Measurements from ENCODE around the gene IQCC.

The IQCC gene

DNA sequence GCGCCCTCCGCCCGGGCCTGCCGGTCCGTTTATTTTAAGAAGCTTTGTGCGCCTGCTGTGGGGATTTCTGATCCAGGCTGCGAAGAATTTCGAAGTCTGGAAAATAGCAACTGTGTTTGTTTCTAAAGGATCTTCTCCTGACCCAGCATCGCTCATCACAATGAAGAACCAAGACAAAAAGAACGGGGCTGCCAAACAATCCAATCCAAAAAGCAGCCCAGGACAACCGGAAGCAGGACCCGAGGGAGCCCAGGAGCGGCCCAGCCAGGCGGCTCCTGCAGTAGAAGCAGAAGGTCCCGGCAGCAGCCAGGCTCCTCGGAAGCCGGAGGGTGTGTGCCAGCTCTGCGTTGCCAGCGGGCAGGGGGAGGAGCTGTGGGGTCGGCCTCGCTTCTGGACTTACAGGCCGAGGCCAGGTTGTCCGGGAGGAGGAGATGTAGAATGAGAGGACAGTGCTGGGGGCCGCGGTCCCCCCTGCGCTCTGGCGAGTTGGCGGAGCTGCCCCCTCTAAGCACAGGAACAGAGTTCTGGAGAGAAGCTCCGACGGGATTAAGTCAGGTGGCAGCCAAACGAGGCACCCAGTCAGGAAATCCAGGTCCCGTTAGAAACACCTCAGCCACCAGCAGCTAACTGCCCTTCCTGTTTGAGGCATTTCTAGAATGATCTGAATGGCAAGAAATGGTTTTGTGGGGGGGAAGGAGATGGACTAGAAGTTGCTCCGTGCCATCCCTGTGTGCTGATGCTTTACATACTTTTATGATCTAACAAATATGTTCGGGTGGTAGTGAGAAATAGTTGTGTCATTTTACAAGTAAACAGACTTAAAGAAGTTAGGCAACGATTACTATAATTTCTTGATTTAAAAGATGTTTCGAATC is 25.0 kb upstream of the IQCC start:
- Histone ChIP-seq H3K27ac (ENCODE audit: low read length) (peak overlapping the region; percentile 90), H3K9ac (ENCODE audit: low read length in 2 of 2) (peak overlapping the region; percentile 68 to 89), H3K36me3 (ENCODE audit: control insufficient read depth in 2 of 2, insufficient read depth in 2 of 2, low read length in 2 of 2) (peaks cover 12 to 15% of the 10 kb centered on the region in 2 donors), H3K9me3 (ENCODE audit: control insufficient read depth in 2 of 2, low read length in 2 of 2) (no peaks in the 10 kb centered on the region), H3K27me3 (ENCODE audit: control insufficient read depth in 1 of 2, insufficient read depth in 2 of 2, low read length in 2 of 2) (no peaks in the 10 kb centered on the region), H3K4me3 (ENCODE audit: low read length in 2 of 2) (peak overlapping the region; percentile 62 to 81), H3K4me1 (ENCODE audit: control insufficient read depth, insufficient read depth, low read length) (peaks cover 29% of the 10 kb centered on the region)

DNA sequence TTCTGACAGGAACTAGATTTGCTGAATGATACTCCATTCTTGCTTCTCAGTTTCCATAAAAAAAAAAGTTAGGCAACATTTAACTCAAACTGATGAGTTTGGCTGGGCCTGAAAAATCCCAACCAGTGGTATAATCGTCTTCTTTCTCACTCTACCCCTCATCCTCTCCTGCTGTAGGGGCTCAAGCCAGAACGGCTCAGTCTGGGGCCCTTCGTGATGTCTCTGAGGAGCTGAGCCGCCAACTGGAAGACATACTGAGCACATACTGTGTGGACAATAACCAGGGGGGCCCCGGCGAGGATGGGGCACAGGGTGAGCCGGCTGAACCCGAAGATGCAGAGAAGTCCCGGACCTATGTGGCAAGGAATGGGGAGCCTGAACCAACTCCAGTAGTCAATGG is 24.4 kb upstream of the IQCC start:
- peaks cover 30% of the 10 kb centered on the region for H3K4me1 ChIP-seq (ENCODE audit: control insufficient read depth, insufficient read depth, low read length)

DNA sequence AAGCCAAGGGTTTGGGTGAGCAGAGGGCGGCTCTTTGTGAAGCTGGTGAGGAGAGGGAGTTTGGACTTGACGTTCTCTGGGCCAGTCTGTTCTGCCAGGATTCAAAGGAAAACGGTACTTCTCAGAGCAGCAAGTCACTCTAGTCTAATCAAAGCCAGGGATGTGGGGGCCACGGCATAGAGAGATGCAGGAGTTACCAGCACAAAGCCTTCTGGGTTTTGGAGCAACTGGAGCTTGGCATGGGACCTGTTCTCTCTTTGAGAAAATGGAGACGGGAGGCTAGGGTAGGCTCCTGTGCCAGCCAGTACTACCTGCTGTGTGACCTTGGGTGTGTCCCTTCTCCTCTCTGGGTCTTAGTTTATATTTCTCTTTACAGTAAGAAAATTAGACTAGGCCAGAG is 23.9 kb upstream of the IQCC start:
- H3K9ac ChIP-seq (ENCODE audit: low read length in 2 of 2) = peak overlapping the region; percentile 21 to 68
- H3K27ac ChIP-seq (ENCODE audit: low read length) = no peak overlapping the region
- H3K27me3 ChIP-seq (ENCODE audit: control insufficient read depth in 1 of 2, insufficient read depth in 2 of 2, low read length in 2 of 2) = no peaks in the 10 kb centered on the region
- peaks cover 32% of the 10 kb centered on the region for H3K4me1 ChIP-seq (ENCODE audit: control insufficient read depth, insufficient read depth, low read length)
- H3K36me3 ChIP-seq (ENCODE audit: control insufficient read depth in 2 of 2, insufficient read depth in 2 of 2, low read length in 2 of 2) = peaks cover 17 to 20% of the 10 kb centered on the region in 2 donors
- H3K4me3 ChIP-seq (ENCODE audit: low read length in 2 of 2) = peak overlapping the region; percentile 62 to 81
- no peaks in the 10 kb centered on the region for H3K9me3 ChIP-seq (ENCODE audit: control insufficient read depth in 2 of 2, low read length in 2 of 2)

More for the DNA sequence above, 24.4 kb upstream of the IQCC start:
- H3K4me3 ChIP-seq (ENCODE audit: low read length in 2 of 2) = peak overlapping the region; percentile 62 to 81
- no peaks in the 10 kb centered on the region for H3K27me3 ChIP-seq (ENCODE audit: control insufficient read depth in 1 of 2, insufficient read depth in 2 of 2, low read length in 2 of 2)
- H3K27ac ChIP-seq (ENCODE audit: low read length) = peak overlapping the region; percentile 31
- peaks cover 14 to 18% of the 10 kb centered on the region in 2 donors for H3K36me3 ChIP-seq (ENCODE audit: control insufficient read depth in 2 of 2, insufficient read depth in 2 of 2, low read length in 2 of 2)
- peak overlapping the region; percentile 29 to 68 for H3K9ac ChIP-seq (ENCODE audit: low read length in 2 of 2)
- H3K9me3 ChIP-seq (ENCODE audit: control insufficient read depth in 2 of 2, low read length in 2 of 2) = no peaks in the 10 kb centered on the region

DNA sequence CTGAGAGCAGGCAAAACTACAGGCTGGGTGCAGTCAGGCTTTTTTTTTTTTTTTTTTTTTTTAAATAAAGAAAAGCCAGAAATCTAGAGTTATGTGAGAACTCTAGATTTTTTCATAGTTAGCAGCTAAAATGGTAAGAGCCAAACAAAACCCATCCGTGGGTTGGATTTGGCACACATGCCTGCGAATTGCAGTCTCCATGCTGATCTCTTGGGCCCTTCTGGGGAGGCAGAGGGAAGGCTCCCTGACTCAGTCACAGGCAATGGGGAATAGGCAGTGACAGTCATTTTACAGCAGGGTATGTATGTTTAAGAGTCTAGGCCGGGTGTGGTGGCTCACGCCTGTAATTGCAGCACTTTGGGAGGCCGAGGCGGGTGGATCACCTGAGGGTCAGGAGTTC is 23.4 kb upstream of the IQCC start:
- no peaks in the 10 kb centered on the region for H3K27me3 ChIP-seq (ENCODE audit: control insufficient read depth in 1 of 2, insufficient read depth in 2 of 2, low read length in 2 of 2)
- peak overlapping the region in 1 of 2 donors; percentile 81 for H3K4me3 ChIP-seq (ENCODE audit: low read length in 2 of 2)
- H3K4me1 ChIP-seq (ENCODE audit: control insufficient read depth, insufficient read depth, low read length) = peaks cover 32% of the 10 kb centered on the region
- H3K9me3 ChIP-seq (ENCODE audit: control insufficient read depth in 2 of 2, low read length in 2 of 2) = no peaks in the 10 kb centered on the region
- H3K36me3 ChIP-seq (ENCODE audit: control insufficient read depth in 2 of 2, insufficient read depth in 2 of 2, low read length in 2 of 2) = peaks cover 17 to 21% of the 10 kb centered on the region in 2 donors
- H3K27ac ChIP-seq (ENCODE audit: low read length) = no peak overlapping the region
- no peak overlapping the region for H3K9ac ChIP-seq (ENCODE audit: low read length in 2 of 2)

DNA sequence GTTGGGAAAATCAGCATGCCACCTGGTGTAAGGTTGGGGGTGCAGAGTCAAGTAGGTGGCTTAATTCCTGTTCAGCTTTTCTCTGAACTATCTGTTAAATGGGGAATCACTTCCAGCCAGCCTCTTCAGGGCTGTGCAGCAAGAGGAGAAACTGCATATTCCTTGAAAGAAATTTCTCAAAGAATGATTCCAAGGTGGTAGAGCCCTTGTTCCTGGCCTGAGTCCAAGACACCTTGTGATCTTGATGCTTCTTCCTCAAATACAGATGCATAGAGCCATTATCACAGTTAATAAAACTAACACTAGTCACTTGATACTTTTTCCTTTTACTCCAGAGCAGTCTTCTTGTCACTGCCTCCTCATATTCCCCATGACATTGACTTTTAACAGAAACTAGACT is 20.8 kb upstream of the IQCC start:
- Histone ChIP-seq H3K36me3 (ENCODE audit: control insufficient read depth in 2 of 2, insufficient read depth in 2 of 2, low read length in 2 of 2) (peaks cover 38 to 43% of the 10 kb centered on the region in 2 donors), H3K4me3 (ENCODE audit: low read length in 2 of 2) (peak overlapping the region in 1 of 2 donors; percentile 15), H3K9ac (ENCODE audit: low read length in 2 of 2) (no peak overlapping the region), H3K27me3 (ENCODE audit: control insufficient read depth in 1 of 2, insufficient read depth in 2 of 2, low read length in 2 of 2) (no peaks in the 10 kb centered on the region), H3K4me1 (ENCODE audit: control insufficient read depth, insufficient read depth, low read length) (peaks cover 26% of the 10 kb centered on the region), H3K9me3 (ENCODE audit: control insufficient read depth in 2 of 2, low read length in 2 of 2) (no peaks in the 10 kb centered on the region), H3K27ac (ENCODE audit: low read length) (no peak overlapping the region)

DNA sequence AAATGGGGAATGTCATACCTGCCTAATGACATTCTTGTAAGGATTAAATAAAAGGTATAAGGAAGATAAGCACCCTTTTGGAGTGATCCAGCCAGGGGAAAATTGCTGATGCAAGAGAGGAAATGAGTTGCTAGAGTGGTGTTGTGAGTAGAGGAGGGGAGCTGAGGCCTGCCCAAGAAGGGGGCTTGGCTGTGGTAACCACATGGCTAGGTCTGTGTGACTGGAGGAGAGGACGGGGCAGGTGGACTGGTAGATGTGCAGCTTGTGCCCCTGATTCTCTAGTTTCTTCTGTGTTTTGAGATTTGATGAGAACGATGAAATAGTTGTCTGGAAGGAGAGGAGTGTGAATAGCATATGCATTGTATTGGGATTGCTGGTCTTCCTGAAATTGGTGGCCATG is 19.4 kb upstream of the IQCC start:
- Histone ChIP-seq H3K9ac (ENCODE audit: low read length in 2 of 2) (no peak overlapping the region), H3K9me3 (ENCODE audit: control insufficient read depth in 2 of 2, low read length in 2 of 2) (no peaks in the 10 kb centered on the region), H3K4me3 (ENCODE audit: low read length in 2 of 2) (no peak overlapping the region), H3K36me3 (ENCODE audit: control insufficient read depth in 2 of 2, insufficient read depth in 2 of 2, low read length in 2 of 2) (peaks cover 49 to 55% of the 10 kb centered on the region in 2 donors), H3K27me3 (ENCODE audit: control insufficient read depth in 1 of 2, insufficient read depth in 2 of 2, low read length in 2 of 2) (no peaks in the 10 kb centered on the region), H3K27ac (ENCODE audit: low read length) (no peak overlapping the region), H3K4me1 (ENCODE audit: control insufficient read depth, insufficient read depth, low read length) (peaks cover 17% of the 10 kb centered on the region)

DNA sequence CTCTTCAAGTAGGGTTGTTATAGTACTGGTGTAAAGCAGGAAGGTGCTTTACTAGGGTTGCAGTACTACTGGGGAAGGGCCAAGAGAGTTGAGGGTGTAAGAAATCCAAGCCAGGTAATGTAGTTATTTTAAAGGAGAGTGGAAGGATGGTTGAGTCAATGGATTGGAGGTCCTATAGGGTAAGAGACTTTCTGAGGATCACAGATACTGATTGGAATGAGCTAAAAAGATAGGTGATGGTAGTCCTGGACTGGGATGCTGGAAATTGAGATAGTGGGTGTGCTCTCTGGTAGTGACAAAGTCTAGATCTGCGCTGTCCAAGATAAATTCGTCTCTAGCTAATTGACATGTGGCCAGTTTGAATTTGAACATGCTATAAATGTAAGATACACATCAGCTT is 19.0 kb upstream of the IQCC start:
- H3K27me3 ChIP-seq (ENCODE audit: control insufficient read depth in 1 of 2, insufficient read depth in 2 of 2, low read length in 2 of 2) = no peaks in the 10 kb centered on the region
- H3K36me3 ChIP-seq (ENCODE audit: control insufficient read depth in 2 of 2, insufficient read depth in 2 of 2, low read length in 2 of 2) = peaks cover 51 to 56% of the 10 kb centered on the region in 2 donors
- H3K9me3 ChIP-seq (ENCODE audit: control insufficient read depth in 2 of 2, low read length in 2 of 2) = no peaks in the 10 kb centered on the region
- no peak overlapping the region for H3K9ac ChIP-seq (ENCODE audit: low read length in 2 of 2)
- H3K4me3 ChIP-seq (ENCODE audit: low read length in 2 of 2) = no peak overlapping the region
- no peak overlapping the region for H3K27ac ChIP-seq (ENCODE audit: low read length)
- peaks cover 13% of the 10 kb centered on the region for H3K4me1 ChIP-seq (ENCODE audit: control insufficient read depth, insufficient read depth, low read length)

DNA sequence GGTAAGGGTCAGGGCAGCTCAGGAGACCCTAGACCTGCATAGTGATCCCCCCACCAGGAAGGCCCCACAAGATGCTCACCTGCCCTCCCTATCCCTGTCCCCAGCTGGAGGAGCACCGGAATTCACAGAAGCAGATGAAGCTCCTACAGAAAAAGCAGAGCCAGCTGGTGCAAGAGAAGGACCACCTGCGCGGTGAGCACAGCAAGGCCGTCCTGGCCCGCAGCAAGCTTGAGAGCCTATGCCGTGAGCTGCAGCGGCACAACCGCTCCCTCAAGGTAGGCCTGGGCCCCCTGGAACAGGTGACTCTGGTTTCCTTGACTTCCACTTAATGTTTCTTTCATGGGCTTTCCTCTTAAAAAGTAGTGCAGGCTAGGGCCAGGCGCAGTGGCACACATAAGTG is 17.6 kb upstream of the IQCC start:
- no peak overlapping the region for H3K4me3 ChIP-seq (ENCODE audit: low read length in 2 of 2)
- no peak overlapping the region for H3K9ac ChIP-seq (ENCODE audit: low read length in 2 of 2)
- peaks cover 62 to 67% of the 10 kb centered on the region in 2 donors for H3K36me3 ChIP-seq (ENCODE audit: control insufficient read depth in 2 of 2, insufficient read depth in 2 of 2, low read length in 2 of 2)
- H3K4me1 ChIP-seq (ENCODE audit: control insufficient read depth, insufficient read depth, low read length) = peaks cover 8% of the 10 kb centered on the region
- no peak overlapping the region for H3K27ac ChIP-seq (ENCODE audit: low read length)
- H3K27me3 ChIP-seq (ENCODE audit: control insufficient read depth in 1 of 2, insufficient read depth in 2 of 2, low read length in 2 of 2) = no peaks in the 10 kb centered on the region
- no peaks in the 10 kb centered on the region for H3K9me3 ChIP-seq (ENCODE audit: control insufficient read depth in 2 of 2, low read length in 2 of 2)

DNA sequence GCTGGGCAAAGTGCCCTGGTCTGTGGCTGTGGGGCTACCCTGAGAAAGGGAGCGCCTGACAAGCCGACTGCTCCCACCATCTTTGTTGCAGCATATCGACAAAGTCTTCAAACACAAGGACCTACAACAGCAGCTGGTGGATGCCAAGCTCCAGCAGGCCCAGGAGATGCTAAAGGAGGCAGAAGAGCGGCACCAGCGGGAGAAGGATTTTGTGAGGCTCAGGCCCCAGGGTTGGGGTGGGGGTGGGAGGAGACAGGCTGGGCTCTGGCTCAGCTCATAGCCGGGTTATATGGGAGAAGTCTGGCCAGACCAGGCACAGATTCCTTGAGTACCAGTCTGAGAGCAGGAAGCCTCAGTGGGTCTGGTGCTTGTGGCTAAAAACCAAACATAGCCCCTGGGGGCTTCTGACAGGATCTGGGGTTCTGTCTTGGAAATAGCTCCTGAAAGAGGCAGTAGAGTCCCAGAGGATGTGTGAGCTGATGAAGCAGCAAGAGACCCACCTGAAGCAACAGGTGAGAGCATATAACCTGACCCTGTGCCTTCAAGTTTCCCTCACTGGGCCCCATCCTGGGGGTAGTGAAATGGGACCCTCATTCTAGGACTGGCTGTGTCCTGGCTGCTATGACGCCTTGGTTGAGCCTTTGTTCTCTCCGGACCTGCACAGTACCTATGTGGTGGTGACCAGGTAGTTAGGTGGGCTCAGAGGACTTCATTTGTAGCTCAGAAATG is 13.1 kb upstream of the IQCC start:
- Histone ChIP-seq H3K27me3 (ENCODE audit: control insufficient read depth in 1 of 2, insufficient read depth in 2 of 2, low read length in 2 of 2) (no peaks in the 10 kb centered on the region), H3K4me1 (ENCODE audit: control insufficient read depth, insufficient read depth, low read length) (peaks cover 5% of the 10 kb centered on the region), H3K4me3 (ENCODE audit: low read length in 2 of 2) (no peak overlapping the region), H3K9me3 (ENCODE audit: control insufficient read depth in 2 of 2, low read length in 2 of 2) (no peaks in the 10 kb centered on the region), H3K36me3 (ENCODE audit: control insufficient read depth in 2 of 2, insufficient read depth in 2 of 2, low read length in 2 of 2) (peaks cover 88 to 91% of the 10 kb centered on the region in 2 donors), H3K27ac (ENCODE audit: low read length) (no peak overlapping the region), H3K9ac (ENCODE audit: low read length in 2 of 2) (no peak overlapping the region)

DNA sequence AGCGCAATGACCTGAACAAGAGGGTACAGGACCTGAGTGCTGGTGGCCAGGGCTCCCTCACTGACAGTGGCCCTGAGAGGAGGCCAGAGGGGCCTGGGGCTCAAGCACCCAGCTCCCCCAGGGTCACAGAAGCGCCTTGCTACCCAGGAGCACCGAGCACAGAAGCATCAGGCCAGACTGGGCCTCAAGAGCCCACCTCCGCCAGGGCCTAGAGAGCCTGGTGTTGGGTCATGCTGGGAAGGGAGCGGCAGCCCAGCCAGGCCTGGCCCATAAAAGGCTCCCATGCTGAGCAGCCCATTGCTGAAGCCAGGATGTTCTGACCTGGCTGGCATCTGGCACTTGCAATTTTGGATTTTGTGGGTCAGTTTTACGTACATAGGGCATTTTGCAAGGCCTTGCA is 10.5 kb upstream of the IQCC start:
- H3K27ac ChIP-seq (ENCODE audit: low read length) = no peak overlapping the region
- H3K4me1 ChIP-seq (ENCODE audit: control insufficient read depth, insufficient read depth, low read length) = peaks cover 15% of the 10 kb centered on the region
- no peak overlapping the region for H3K4me3 ChIP-seq (ENCODE audit: low read length in 2 of 2)
- peaks cover 65 to 76% of the 10 kb centered on the region in 2 donors for H3K36me3 ChIP-seq (ENCODE audit: control insufficient read depth in 2 of 2, insufficient read depth in 2 of 2, low read length in 2 of 2)
- no peaks in the 10 kb centered on the region for H3K9me3 ChIP-seq (ENCODE audit: control insufficient read depth in 2 of 2, low read length in 2 of 2)
- H3K9ac ChIP-seq (ENCODE audit: low read length in 2 of 2) = no peak overlapping the region
- H3K27me3 ChIP-seq (ENCODE audit: control insufficient read depth in 1 of 2, insufficient read depth in 2 of 2, low read length in 2 of 2) = no peaks in the 10 kb centered on the region

Measured in stomach smooth muscle (tissue), 2 donors.